HCT116 (cell line): ENCODE results near the gene DDX10. TPM values are rescaled to one million over a fixed set of nuclear protein-coding genes. Genes with fewer than 3 reads are reported as not detected.

Source experiments
- ATAC-seq: fragments of 200-7000 bp; cut with Tn5 transposase; 2 replicates; pipeline ENCODE4 v1.9.1; 2020; ENCODE audit warnings: mild to moderate bottlenecking, moderate library complexity
- BruUV-seq: library from RNA; stranded (reverse); fragments of 400-500 nt; replicated peaks from 2 replicates; lab custom pipeline; 2021; lab: Mats Ljungman, UMichigan
- CTCF ChIA-PET: fragments of 300-600 bp; sonication (Branson Sonifier 250); formaldehyde crosslinking; loops from one replicate; lab custom pipeline; 2021; ENCODE audit warnings: antibody characterized with exemption; lab: Charles Lee
- POLR2A ChIA-PET: fragments of 300-600, 350-600 bp; sonication (Branson Sonifier 250); formaldehyde crosslinking; loops from one replicate; lab custom pipeline; 2021; ENCODE audit warnings: antibody characterized with exemption; lab: Charles Lee
- RAD21 ChIA-PET, 2 experiments: fragments of 300-600 bp; sonication (Branson Sonifier 250); formaldehyde crosslinking; loops; one replicate each; lab custom pipeline; 2023; ENCODE audit warnings: low total read pairs in 2 of 2; ENCODE audit not compliant: uncharacterized antibody in 2 of 2, unreplicated experiment in 2 of 2, low non-redundant PET in 1 of 2; lab: Charles Lee
- DNase-seq: peaks from one replicate; pipeline ENCODE4 v3.0.0-alpha.2; 2010; ENCODE audit warnings: low read depth, low spot score
- H2AFZ ChIP-seq: fragments of 200-600 bp; shearing (Covaris generic), sonication (generic); 2 replicates; pipeline ENCODE4 v1.6.1; 2017; ENCODE audit warnings: low read depth, mixed run types, mixed read lengths, antibody characterized with exemption, low read length; ENCODE audit not compliant: poor library complexity, severe bottlenecking
- H3K27ac ChIP-seq: 2 replicates; pipeline ENCODE4 v1.5.1; 2012; ENCODE audit warnings: low read depth, low read length
- H3K27me3 ChIP-seq: fragments of 200-600 bp; sonication (generic); 2 replicates; pipeline ENCODE4 v1.6.1; 2016; ENCODE audit warnings: mixed run types, low read length, mixed read lengths; ENCODE audit not compliant: insufficient read depth
- H3K36me3 ChIP-seq, 2 experiments: fragments of 200-500 bp in 1 of 2; fragments of 200-600 bp in 1 of 2; sonication (Bioruptor generic) in 1 of 2; sonication (generic) in 1 of 2; 2 replicates each; pipeline versions ENCODE4 v1.5.1 to v1.6.1; 2014 to 2016; ENCODE audit warnings: low read length in 2 of 2, inconsistent platforms in 1 of 2, mixed read lengths in 1 of 2, mixed run types in 1 of 2; ENCODE audit not compliant: insufficient read depth in 2 of 2, control insufficient read depth in 1 of 2
- H3K4me1 ChIP-seq, 2 experiments: fragments of 200-600 bp in 1 of 2; sonication (generic) in 1 of 2; 2 replicates each; pipeline versions ENCODE4 v1.5.1 to v1.6.1; 2012 to 2017; ENCODE audit warnings: low read length in 2 of 2, inconsistent platforms in 1 of 2, mild to moderate bottlenecking in 1 of 2, mixed read lengths in 1 of 2, mixed run types in 1 of 2, moderate library complexity in 1 of 2; ENCODE audit not compliant: insufficient read depth in 2 of 2, control insufficient read depth in 1 of 2
- H3K4me2 ChIP-seq: fragments of 200-600 bp; sonication (generic); 2 replicates; pipeline ENCODE4 v1.6.1; 2017; ENCODE audit warnings: mixed run types, low read length, mixed read lengths
- H3K4me3 ChIP-seq, 2 experiments: fragments of 200-600 bp in 1 of 2; sonication (generic) in 1 of 2; replicated peaks in 1 of 2; 2 replicates each; pipeline ENCODE4 v1.5.1; 2011 to 2016; ENCODE audit warnings: low read length in 2 of 2, control low read depth in 1 of 2, low read depth in 1 of 2, mild to moderate bottlenecking in 1 of 2, mixed read lengths in 1 of 2, mixed run types in 1 of 2
- H3K79me2 ChIP-seq: fragments of 200-600 bp; sonication (generic); 2 replicates; pipeline ENCODE4 v1.6.1; 2017; ENCODE audit warnings: mild to moderate bottlenecking, mixed run types, low read length, moderate library complexity, mixed read lengths; ENCODE audit not compliant: insufficient read depth
- H3K9ac ChIP-seq: fragments of 200-600 bp; sonication (generic); 2 replicates; pipeline ENCODE4 v1.6.1; 2016; ENCODE audit warnings: low read length, mixed read lengths
- H3K9me2 ChIP-seq: fragments of 200-600 bp; sonication (generic), shearing (Covaris generic); 2 replicates; pipeline ENCODE4 v1.6.1; 2017; ENCODE audit warnings: mixed run types, mild to moderate bottlenecking, moderate library complexity; ENCODE audit not compliant: insufficient read depth
- H3K9me3 ChIP-seq, 2 experiments: fragments of 200-500 bp in 1 of 2; fragments of 200-600 bp in 1 of 2; sonication (Bioruptor generic) in 1 of 2; sonication (generic) in 1 of 2; 2 replicates each; pipeline ENCODE4 v1.6.1; 2014 to 2017; ENCODE audit warnings: low read length in 2 of 2, mixed read lengths in 2 of 2, inconsistent platforms in 1 of 2, low read depth in 1 of 2, mild to moderate bottlenecking in 1 of 2, mixed run types in 1 of 2, moderate library complexity in 1 of 2; ENCODE audit not compliant: control insufficient read depth in 1 of 2, insufficient read depth in 1 of 2
- H4K20me1 ChIP-seq: fragments of 200-600 bp; sonication (generic), shearing (Covaris generic); 2 replicates; pipeline ENCODE4 v1.6.1; 2017; ENCODE audit warnings: mixed run types, mild to moderate bottlenecking, moderate library complexity; ENCODE audit not compliant: insufficient read depth
- CTCF ChIP-seq, 3 experiments: fragments of 200-600 bp in 1 of 3; sonication (generic) in 1 of 3; IDR thresholded peaks in 2 of 3; conservative IDR thresholded peaks in 1 of 3; 2 replicates each; pipeline ENCODE4 v1.5.1; 2012 to 2017; ENCODE audit warnings: low read depth in 2 of 3, low read length in 2 of 3, antibody characterized with exemption in 1 of 3, borderline replicate concordance in 1 of 3, control low read depth in 1 of 3, mild to moderate bottlenecking in 1 of 3, mixed read lengths in 1 of 3, mixed run types in 1 of 3, moderate library complexity in 1 of 3; ENCODE audit not compliant: insufficient read depth in 1 of 3
- JUND ChIP-seq: IDR thresholded peaks from 2 replicates; pipeline ENCODE4 v1.6.1; 2012
- MAX ChIP-seq: IDR thresholded peaks from 2 replicates; pipeline ENCODE4 v1.6.1; 2012
- REST ChIP-seq: IDR thresholded peaks from 2 replicates; pipeline ENCODE4 v1.6.1; 2012; ENCODE audit warnings: low read depth
- SIN3A ChIP-seq: IDR thresholded peaks from 2 replicates; pipeline ENCODE4 v1.6.1; 2012; ENCODE audit warnings: low read depth
- SRF ChIP-seq: IDR thresholded peaks from 2 replicates; pipeline ENCODE4 v1.6.1; 2012; ENCODE audit warnings: low read depth
- ZBTB33 ChIP-seq: IDR thresholded peaks from 2 replicates; pipeline ENCODE4 v1.6.1; 2011; ENCODE audit warnings: mild to moderate bottlenecking, low read length, moderate library complexity; ENCODE audit not compliant: insufficient replicate concordance; ENCODE audit errors: extremely low read depth
- intact Hi-C: fragments of 100-400 bp; cut with micrococcal nuclease; formaldehyde crosslinking; loops from 2 replicates; pipeline ENCODE4 v1.10.0; 2022
- total RNA-seq: library from RNA; stranded (reverse); gene quantifications from one replicate; pipeline ENCODE4 v1.2.1, GENCODE V29; 2021; ENCODE audit not compliant: unreplicated experiment

The DDX10 gene
- total RNA-seq, 1 experiment from 2014 or later = 66.5 TPM

- Histone ChIP-seq H4K20me1 (peaks cover 3% of the 10 kb centered on the region; the same call in 1 of the 2 replicates), H3K27ac (no peak overlapping the region), H3K9me3 (no peaks in the 10 kb centered on the region), H3K27me3 (no peaks in the 10 kb centered on the region), H3K4me2 (peak overlapping the region; percentile 13), H3K36me3 (no peaks in the 10 kb centered on the region), H3K4me1 (peaks cover 27 to 30% of the 10 kb centered on the region in 2 experiments), H2AFZ (no peak overlapping the region), H3K9ac (no peak overlapping the region), H3K79me2 (peaks cover 88% of the 10 kb centered on the region), H3K9me2 (no peaks in the 10 kb centered on the region), H3K4me3 (no peak overlapping the region)
- ChIA-PET POLR2A (no interaction called here), CTCF (interaction anchor here (2.4 kb wide), 1 partner anchor 84 kb away, joined by 9 read pairs; no protein-coding TSS in a partner anchor), RAD21 (no interaction called here)
- intact Hi-C loops = no loop called here
- no peak for DNase-seq
- no TSS peak for BruUV-seq
- TF ChIP-seq MAX = no peak
- TF ChIP-seq CTCF (IDR thresholded peaks at IDR 0.05 in 2 of 3, conservative IDR thresholded peaks at IDR 0.05 in 1 of 3; ENCODE audit: borderline replicate concordance in 1 of 3, insufficient read depth in 1 of 3, low read depth in 2 of 3, low read length in 2 of 3) = no peak
- TF ChIP-seq JUND = no peak
- no peak for TF ChIP-seq SRF
- TF ChIP-seq ZBTB33 = no peak
- no peak for TF ChIP-seq REST
- TF ChIP-seq SIN3A = no peak
- no peak for ATAC-seq
Observed at GRCh38 chr11:108787105-108787504, 122.2 kb downstream of the DDX10 start.
